Upper lobe of right lung (tissue), 1 donor: ENCODE data around the gene NPY4R2. TPM values are rescaled to one million over a fixed set of nuclear protein-coding genes. Genes with fewer than 3 reads are reported as not detected.
A peak's percentile ranks its signal among the peaks of the same experiment; 100 is the strongest.
"Not testable (repeated sequence)": the region's sequence is repeated elsewhere in the genome, so short reads cannot be mapped to it uniquely, and the experiment has no call there.

Experiments
- ATAC-seq: fragments of 200-7000 bp; cut with Tn5 transposase; one replicate; pipeline ENCODE4 v1.9.1; 2020; ENCODE audit warnings: mild to moderate bottlenecking, moderate library complexity
- DNase-seq: peaks from one replicate; pipeline ENCODE4 v3.0.0-alpha.2; 2020
- H3K27ac ChIP-seq: fragments of 200-600 bp; one replicate; pipeline ENCODE4 v1.8.0; 2022
- H3K27me3 ChIP-seq: fragments of 200-600 bp; one replicate; pipeline ENCODE4 v1.8.0; 2022; ENCODE audit warnings: mild to moderate bottlenecking
- H3K36me3 ChIP-seq: fragments of 200-600 bp; one replicate; pipeline ENCODE4 v1.8.0; 2022
- H3K4me1 ChIP-seq: fragments of 200-600 bp; one replicate; pipeline ENCODE4 v1.8.0; 2022
- H3K4me3 ChIP-seq: fragments of 200-600 bp; one replicate; pipeline ENCODE4 v1.8.0; 2022; ENCODE audit warnings: mild to moderate bottlenecking
- H3K9me3 ChIP-seq: fragments of 200-600 bp; one replicate; pipeline ENCODE4 v1.8.0; 2022
- intact Hi-C: fragments of 100-400 bp; cut with DNase I; formaldehyde crosslinking; loops from one replicate; pipeline ENCODE4 v1.11.0; 2022
- total RNA-seq: library from RNA; stranded (reverse); fragmentation: NEBNext Ultra II Directional; extraction: Animal tissue kit (Norgen Biotek cat#: 25700); gene quantifications from one replicate; pipeline ENCODE4 v1.2.1, GENCODE V29; 2021
- donor health status: DM: no; HTN: yes; CAD: no; lungs with severe emphysema.

The NPY4R2 gene
- total RNA-seq, 1 donor from 2014 or later: 1.4 TPM

- intact Hi-C loops, H3K27ac ChIP-seq, H3K9me3 ChIP-seq, H3K36me3 ChIP-seq, DNase-seq, H3K4me3 ChIP-seq, H3K27me3 ChIP-seq, H3K4me1 ChIP-seq: not testable (repeated sequence)
- peak; percentile 12 for ATAC-seq
Measured at GRCh38 chr10:47914052-47914451, 4.4 kb upstream of the NPY4R2 start.

DNA sequence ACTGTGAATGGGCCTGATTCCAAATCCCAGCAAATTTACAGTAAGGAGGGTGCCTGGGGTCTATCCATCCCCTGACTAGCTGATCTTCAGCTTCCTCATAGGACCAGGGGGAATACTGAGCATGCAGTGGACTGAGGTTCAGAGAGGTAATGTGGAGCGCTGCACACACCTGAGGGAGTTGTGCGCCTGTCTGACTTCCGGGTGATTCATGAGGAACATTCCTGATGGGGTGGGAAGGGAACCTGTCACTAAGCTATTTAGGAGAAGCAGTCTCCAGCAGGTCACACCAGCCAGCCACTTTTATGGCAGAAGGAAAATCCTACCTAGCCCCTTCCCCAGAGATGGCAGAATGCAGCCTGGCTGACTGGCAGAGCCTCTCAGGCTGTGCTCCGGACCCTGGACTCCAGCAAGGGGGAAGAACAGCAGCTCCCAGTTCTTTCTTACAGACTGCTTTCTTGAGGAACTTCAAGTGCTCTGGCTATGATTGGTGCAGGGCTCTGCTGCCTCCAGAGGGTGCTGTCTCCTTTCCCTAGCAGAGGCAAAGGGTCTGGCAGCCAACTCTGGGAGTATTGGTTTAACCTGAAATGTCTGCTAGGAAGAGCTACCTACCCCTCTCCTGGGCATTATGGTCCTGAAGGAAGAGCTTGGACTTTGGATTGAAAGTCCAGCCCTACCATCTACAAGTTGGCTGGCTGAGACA, 2.5 kb upstream of the NPY4R2 start:
- DNase-seq, H3K27me3 ChIP-seq, H3K9me3 ChIP-seq, intact Hi-C loops, H3K27ac ChIP-seq, H3K4me3 ChIP-seq, H3K4me1 ChIP-seq, H3K36me3 ChIP-seq: not testable (repeated sequence)
- peak; percentile 83 for ATAC-seq

GRCh38 chr10:47920610-47921009, 2.1 kb downstream of the NPY4R2 start:
- ATAC-seq, H3K36me3 ChIP-seq, H3K27ac ChIP-seq, H3K9me3 ChIP-seq, H3K4me1 ChIP-seq, H3K27me3 ChIP-seq, intact Hi-C loops, DNase-seq, H3K4me3 ChIP-seq: not testable (repeated sequence)

DNA sequence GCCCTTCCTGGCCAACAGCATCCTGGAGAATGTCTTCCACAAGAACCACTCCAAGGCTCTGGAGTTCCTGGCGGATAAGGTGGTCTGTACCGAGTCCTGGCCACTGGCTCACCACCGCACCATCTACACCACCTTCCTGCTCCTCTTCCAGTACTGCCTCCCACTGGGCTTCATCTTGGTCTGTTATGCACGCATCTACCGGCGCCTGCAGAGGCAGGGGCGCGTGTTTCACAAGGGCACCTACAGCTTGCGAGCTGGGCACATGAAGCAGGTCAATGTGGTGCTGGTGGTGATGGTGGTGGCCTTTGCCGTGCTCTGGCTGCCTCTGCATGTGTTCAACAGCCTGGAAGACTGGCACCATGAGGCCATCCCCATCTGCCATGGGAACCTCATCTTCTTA, 4.0 kb downstream of the NPY4R2 start:
- intact Hi-C loops: not testable (repeated sequence)

GRCh38 chr10:47924628-47925027, 6.2 kb downstream of the NPY4R2 start:
- H3K4me3 ChIP-seq, H3K27ac ChIP-seq, H3K27me3 ChIP-seq, intact Hi-C loops, ATAC-seq, H3K9me3 ChIP-seq, H3K36me3 ChIP-seq, H3K4me1 ChIP-seq, DNase-seq: not testable (repeated sequence)

More for the DNA sequence above, 4.0 kb downstream of the NPY4R2 start:
- DNase-seq, H3K9me3 ChIP-seq, H3K4me3 ChIP-seq, H3K4me1 ChIP-seq, H3K36me3 ChIP-seq, H3K27me3 ChIP-seq, H3K27ac ChIP-seq: not testable (repeated sequence)
- ATAC-seq: peak; percentile 2

DNA sequence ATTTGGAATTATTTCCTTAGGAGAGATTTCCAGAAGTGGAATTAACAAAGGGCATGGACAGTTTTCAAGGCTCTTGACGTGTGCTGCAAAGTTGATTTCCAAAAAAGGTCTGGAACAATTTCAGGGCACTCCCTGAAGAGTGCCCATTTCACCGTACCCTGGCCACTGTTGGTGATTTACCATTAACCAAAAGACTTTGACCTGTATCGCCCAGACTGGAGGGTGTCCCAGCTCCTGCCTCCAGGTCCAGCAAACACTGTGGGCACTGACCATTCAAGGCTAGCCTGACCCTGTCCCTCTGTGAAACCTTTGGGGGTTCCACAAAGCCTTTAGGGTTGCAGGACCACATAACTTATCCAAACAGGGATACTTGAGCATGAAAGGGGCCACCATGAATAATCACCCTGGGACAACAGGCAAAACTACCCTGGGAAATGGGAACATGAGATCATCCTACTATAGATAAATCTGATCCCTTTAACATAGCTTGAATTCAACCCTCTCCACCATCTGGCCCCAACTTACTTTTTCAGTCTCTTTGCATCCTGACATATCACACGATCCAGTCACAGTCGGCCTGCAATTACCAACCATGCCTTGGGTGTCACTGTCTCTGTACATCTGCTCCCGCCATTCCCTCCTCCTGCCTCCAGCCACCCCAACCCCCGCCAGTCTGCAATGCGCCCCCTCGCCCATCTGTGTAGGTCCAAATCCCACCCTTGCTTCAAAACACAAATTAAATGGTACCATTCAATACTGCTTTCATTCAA, 8.9 kb downstream of the NPY4R2 start:
- intact Hi-C loops, H3K27me3 ChIP-seq, H3K27ac ChIP-seq, H3K4me3 ChIP-seq, DNase-seq, H3K4me1 ChIP-seq, H3K36me3 ChIP-seq, H3K9me3 ChIP-seq: not testable (repeated sequence)
- ATAC-seq: peak; percentile 6

DNA sequence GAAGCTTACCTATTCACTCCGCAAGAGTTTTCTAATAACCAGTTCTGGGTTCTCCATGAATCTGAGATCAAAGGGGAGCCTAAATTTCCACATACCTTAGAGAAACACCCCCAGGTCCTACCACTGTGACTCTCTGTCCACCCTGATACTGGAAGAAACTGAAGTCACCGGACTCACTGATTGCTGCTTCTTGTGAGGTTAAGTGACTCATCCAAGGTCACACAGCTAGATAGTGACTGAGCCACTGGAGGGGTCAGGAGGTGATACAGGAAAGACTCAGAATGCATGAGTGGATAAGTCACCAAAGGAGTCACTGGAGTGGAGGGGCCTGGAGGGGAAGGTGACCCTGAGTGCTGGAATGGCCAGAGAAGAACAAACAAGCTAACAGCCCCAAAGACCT, 9.8 kb downstream of the NPY4R2 start:
- H3K27me3 ChIP-seq, H3K36me3 ChIP-seq, intact Hi-C loops, H3K4me3 ChIP-seq, ATAC-seq, H3K27ac ChIP-seq, DNase-seq, H3K9me3 ChIP-seq, H3K4me1 ChIP-seq: not testable (repeated sequence)

DNA sequence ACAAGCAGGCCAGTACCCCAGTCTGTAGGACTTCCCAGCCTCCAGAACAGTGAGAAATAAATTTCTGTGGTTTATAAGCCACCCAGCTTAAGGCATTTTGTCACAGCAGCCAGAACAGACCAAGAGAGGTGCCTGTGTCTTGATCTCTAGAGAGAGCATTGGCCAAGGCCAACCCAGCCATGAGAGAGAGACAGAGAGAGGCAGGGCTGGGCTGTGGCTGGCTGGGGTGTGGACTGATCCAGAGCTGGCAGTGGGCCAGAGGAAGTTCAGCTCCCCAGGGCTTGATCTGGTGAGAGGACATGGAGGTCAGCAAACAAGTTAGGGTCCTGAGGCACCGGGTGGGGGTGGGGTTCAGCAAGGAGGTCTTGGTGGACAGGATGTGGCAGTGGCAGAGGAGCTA, 14.4 kb downstream of the NPY4R2 start:
- H3K36me3 ChIP-seq, H3K4me1 ChIP-seq, DNase-seq, H3K27ac ChIP-seq, H3K4me3 ChIP-seq, H3K9me3 ChIP-seq, H3K27me3 ChIP-seq, intact Hi-C loops, ATAC-seq: not testable (repeated sequence)

GRCh38 chr10:47933462-47933861, 15.0 kb downstream of the NPY4R2 start:
- H3K27ac ChIP-seq, H3K4me3 ChIP-seq, H3K36me3 ChIP-seq, H3K9me3 ChIP-seq, H3K27me3 ChIP-seq, ATAC-seq, H3K4me1 ChIP-seq, DNase-seq, intact Hi-C loops: not testable (repeated sequence)

- intact Hi-C loops, H3K4me3 ChIP-seq, H3K36me3 ChIP-seq, H3K4me1 ChIP-seq, H3K9me3 ChIP-seq, H3K27ac ChIP-seq, H3K27me3 ChIP-seq: not testable (repeated sequence)
- DNase-seq: peak; percentile 63
- ATAC-seq: peak; percentile 68
Measured at GRCh38 chr10:47936772-47937228, 18.3 kb downstream of the NPY4R2 start.

DNA sequence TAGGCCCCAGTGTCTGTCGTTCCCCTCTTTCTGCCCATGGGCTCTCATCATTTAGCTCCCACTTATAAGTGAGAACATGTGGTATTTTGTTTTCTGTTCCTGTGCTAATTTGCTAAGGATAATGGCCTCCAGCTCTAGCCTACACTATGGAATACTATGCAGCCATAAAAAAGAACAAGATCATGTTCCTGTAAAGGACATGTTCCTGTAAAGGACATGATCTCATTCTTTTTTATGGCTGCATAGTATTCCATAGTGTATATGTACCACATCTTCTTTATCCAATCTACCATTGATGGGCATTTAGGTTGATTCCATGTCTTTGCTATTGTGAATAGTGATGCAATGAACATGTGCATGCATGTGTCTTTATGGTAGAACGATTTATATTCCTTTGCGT, 19.2 kb downstream of the NPY4R2 start:
- H3K27me3 ChIP-seq, H3K27ac ChIP-seq, H3K9me3 ChIP-seq, H3K4me1 ChIP-seq, DNase-seq, H3K4me3 ChIP-seq, intact Hi-C loops, H3K36me3 ChIP-seq, ATAC-seq: not testable (repeated sequence)

- intact Hi-C loops, ATAC-seq: not testable (repeated sequence)
Measured at GRCh38 chr10:47940821-47941220, 22.4 kb downstream of the NPY4R2 start.

GRCh38 chr10:47941379-47941778, 22.9 kb downstream of the NPY4R2 start:
- H3K36me3 ChIP-seq, H3K9me3 ChIP-seq, intact Hi-C loops, H3K4me1 ChIP-seq, H3K4me3 ChIP-seq, H3K27me3 ChIP-seq, ATAC-seq, H3K27ac ChIP-seq, DNase-seq: not testable (repeated sequence)

More at GRCh38 chr10:47940821-47941220, 22.4 kb downstream of the NPY4R2 start:
- H3K4me3 ChIP-seq, H3K9me3 ChIP-seq, H3K36me3 ChIP-seq, DNase-seq, H3K27ac ChIP-seq, H3K4me1 ChIP-seq, H3K27me3 ChIP-seq: not testable (repeated sequence)

- H3K9me3 ChIP-seq, H3K27ac ChIP-seq, H3K4me1 ChIP-seq, DNase-seq, intact Hi-C loops, H3K4me3 ChIP-seq, ATAC-seq, H3K27me3 ChIP-seq, H3K36me3 ChIP-seq: not testable (repeated sequence)
Measured at GRCh38 chr10:47942351-47943019, 24.0 kb downstream of the NPY4R2 start.
